Epithelial cell of proximal tubule (primary cell): ENCODE measurements around the gene MARS1. TPM values are rescaled to one million over a fixed set of nuclear protein-coding genes. Genes with fewer than 3 reads are reported as not detected.
"Not testable (repeated sequence)": the region's sequence is repeated elsewhere in the genome, so short reads cannot be mapped to it uniquely, and the experiment has no call there.

Source experiments
- DNase-seq: peaks from one replicate; pipeline ENCODE4 v3.0.0-alpha.2; 2011; ENCODE audit warnings: low read depth
- H3K4me3 ChIP-seq: 2 replicates; pipeline ENCODE4 v1.5.1; 2011; ENCODE audit warnings: low read depth, mild to moderate bottlenecking, low read length
- CTCF ChIP-seq: conservative IDR thresholded peaks from 2 replicates; pipeline ENCODE4 v1.5.1; 2012; ENCODE audit warnings: low read depth, mild to moderate bottlenecking, low read length
- total RNA-seq: library from RNA; depleted of rRNA; stranded (reverse); fragments of >200 nt; gene quantifications from 2 replicates; pipeline ENCODE4 v1.2.3, GENCODE V29; 2015

Gene MARS1
- total RNA-seq, 1 donor from 2014 or later: 107 TPM

- DNase-seq: no peak
- no peak for TF ChIP-seq CTCF
- no peak overlapping the region for H3K4me3 ChIP-seq
Observed at GRCh38 chr12:57513266-57513665, 25.4 kb downstream of the MARS1 start.

DNA sequence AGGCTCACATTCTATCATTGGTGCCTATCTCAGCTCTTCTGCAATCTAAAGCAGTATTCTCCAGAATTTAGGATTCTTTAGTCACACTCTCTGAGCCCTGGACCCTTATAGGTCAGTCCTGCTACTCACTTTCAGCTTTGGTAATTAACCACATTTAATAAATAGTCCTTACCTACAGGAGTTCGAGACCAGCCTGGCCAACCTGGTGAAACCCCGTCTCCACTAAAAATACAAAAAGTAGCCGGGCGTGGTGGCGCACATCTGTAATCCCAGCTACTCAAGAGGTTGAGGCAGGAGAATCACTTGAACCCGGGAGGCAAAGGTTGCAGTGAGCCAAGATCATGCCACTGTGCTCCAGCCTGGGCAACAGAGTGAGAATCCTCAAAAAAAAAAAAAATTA lies 25.8 kb downstream of the MARS1 start:
- H3K4me3 ChIP-seq, DNase-seq: not testable (repeated sequence)

- DNase-seq, H3K4me3 ChIP-seq: not testable (repeated sequence)
Observed at GRCh38 chr12:57514246-57514645, 26.4 kb downstream of the MARS1 start.

GRCh38 chr12:57514720-57515407 lies 27.0 kb downstream of the MARS1 start:
- no peak for DNase-seq
- TF ChIP-seq CTCF: no peak
- no peak overlapping the region for H3K4me3 ChIP-seq

DNA sequence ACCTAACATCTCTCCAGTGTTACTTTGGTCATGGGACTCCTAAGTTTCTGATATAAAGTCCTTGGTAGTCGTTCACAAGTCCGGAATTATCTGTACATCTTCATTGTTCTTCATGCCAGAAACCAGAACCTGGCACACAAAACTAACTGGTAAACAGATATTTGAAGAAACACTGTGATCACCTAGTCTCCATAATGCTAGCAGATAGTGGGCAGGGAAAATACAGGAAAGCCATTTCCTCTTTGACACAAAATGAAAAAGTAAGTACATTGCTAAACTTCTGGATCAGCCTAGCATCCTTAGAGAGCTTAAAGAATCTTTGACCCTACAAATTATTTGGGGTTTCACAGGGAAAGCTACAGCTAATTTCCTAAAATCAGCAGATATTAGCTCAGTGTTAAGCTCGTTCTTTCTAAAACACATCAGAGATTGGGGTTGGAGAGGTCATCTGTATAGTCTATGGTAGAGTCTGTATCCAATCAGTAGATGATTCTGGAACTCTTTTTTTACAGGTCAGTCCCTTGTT lies 27.6 kb downstream of the MARS1 start:
- no peak overlapping the region for H3K4me3 ChIP-seq
- DNase-seq: no peak
- no peak for TF ChIP-seq CTCF

- no peak for DNase-seq
- TF ChIP-seq CTCF: no peak
- no peak overlapping the region for H3K4me3 ChIP-seq
Observed at GRCh38 chr12:57515934-57516541, 28.2 kb downstream of the MARS1 start.

DNA sequence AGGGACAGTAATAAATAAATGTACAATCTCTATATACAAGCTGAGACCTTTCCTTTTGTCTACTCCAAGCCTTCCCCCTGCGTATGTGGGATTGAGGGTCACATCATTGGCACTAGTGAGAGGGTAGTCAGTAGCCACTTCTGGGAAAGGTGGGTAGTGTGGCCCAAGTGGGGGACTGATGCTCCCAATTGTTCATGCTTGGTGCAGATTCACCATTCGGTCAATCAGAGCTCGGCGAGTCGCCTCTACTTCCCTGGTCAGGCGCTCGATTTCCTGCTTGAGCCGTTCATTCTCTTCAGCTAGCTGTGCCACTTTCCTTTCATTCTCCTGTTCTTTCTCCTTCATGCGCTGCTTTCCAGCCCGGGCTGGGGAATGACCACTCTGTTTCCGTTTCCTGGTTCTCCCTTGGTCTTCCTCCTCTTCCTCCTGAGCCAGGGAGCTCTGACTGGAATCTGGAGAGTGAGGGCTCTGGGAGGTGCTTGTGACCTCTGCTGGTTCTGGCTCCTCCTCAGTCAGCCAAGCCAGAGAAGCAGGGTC lies 28.8 kb downstream of the MARS1 start:
- no peak for DNase-seq
- H3K4me3 ChIP-seq: no peak overlapping the region
- TF ChIP-seq CTCF: no peak

- H3K4me3 ChIP-seq: no peak overlapping the region
- DNase-seq: no peak
- no peak for TF ChIP-seq CTCF
Observed at GRCh38 chr12:57517187-57517586, 29.3 kb downstream of the MARS1 start.

DNA sequence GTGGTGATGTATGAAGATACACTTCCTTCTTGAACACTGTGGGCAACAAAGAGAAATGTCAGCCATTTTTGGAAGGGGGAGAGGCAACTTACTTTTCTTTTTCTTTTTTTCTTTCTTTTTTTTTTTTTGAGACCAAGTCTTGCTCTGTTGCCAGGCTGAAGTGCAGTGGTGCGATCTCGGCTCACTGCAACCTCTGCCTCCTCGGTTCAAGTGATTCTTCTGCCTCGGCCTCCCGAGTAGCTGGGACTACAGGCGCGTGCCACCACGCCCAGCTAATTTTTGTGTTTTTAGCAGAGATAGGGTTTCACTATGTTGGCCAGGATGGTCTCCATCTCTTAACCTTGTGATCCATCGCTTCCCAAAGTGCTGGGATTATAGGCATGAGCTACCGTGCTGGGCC lies 29.9 kb downstream of the MARS1 start:
- not testable (repeated sequence) for DNase-seq

More for the DNA sequence above, 29.9 kb downstream of the MARS1 start:
- H3K4me3 ChIP-seq: peak overlapping the region; percentile 100
